Pulmonary artery endothelial cell (primary cell): ENCODE results near the gene NKX1-1. TPM values are rescaled to one million over a fixed set of nuclear protein-coding genes. Genes with fewer than 3 reads are reported as not detected.
"Not testable (repeated sequence)": the region's sequence is repeated elsewhere in the genome, so short reads cannot be mapped to it uniquely, and the experiment has no call there.

ENCODE experiments used
- DNase-seq: peaks from one replicate; pipeline ENCODE4 v3.0.0-alpha.2; 2011; ENCODE audit warnings: low read depth, low spot score
- total RNA-seq: library from RNA; depleted of rRNA; stranded (reverse); fragments of >200 nt; gene quantifications from 2 replicates; pipeline ENCODE4 v1.2.3, GENCODE V29; 2014

The NKX1-1 gene
- total RNA-seq, 1 donor from 2014 or later = not detected

- DNase-seq = no peak
Measured at GRCh38 chr4:1405636-1406393, 427 bp downstream of the NKX1-1 start.

GRCh38 chr4:1405254-1405635 is 997 bp downstream of the NKX1-1 start:
- no peak for DNase-seq

GRCh38 chr4:1404573-1405253 is 1.5 kb downstream of the NKX1-1 start:
- DNase-seq = no peak

DNA sequence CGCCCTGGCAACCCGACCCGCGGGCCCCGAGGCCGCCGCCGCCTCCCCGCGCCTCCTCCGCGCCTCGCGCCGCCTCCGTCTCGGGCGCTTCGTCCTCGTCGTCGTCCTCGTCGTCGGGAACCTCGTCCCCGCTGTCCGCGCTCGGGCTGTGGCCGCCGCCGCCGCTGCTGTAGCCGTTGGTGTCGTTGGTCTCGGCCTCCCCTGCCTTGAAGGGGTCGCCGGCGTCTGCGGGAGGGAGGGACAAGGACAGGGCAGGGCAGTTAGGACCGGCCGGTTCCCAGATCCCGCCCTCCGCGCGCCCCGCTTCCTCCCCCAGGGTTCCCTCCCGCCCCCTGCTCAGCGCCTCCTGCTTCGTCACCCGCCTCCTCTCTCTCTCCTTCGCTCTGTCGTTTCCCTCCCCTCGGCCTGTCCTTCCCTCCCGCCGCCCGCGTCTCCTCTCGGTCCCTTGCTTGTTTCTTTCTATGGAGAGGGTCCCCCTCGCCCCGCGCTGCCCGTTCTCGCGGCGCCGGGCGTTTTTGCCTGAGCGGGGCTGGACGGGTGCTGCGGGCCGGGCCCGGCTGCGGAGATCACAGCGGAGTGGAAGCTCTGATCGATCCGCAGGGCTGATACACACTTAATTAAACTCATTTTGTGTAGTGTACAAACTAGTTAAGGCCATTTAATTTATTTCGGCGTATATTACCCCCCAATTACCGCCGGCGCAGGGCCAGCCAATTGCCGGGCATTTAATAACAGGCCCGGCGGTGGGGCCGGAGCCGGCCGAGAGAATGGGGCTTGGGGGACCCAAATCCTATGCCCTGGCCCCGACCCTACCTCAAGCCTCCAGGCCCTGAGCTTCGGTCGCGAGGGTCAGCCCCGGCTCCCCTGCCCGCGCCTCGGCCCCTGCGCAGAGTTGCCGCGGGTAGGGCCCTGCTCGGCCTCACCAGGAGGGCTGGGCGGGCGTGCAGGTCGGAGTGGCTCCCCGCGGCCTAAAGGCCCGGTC is 2.4 kb downstream of the NKX1-1 start:
- no peak for DNase-seq

GRCh38 chr4:1403177-1403583 is 3.1 kb downstream of the NKX1-1 start:
- no peak for DNase-seq

DNA sequence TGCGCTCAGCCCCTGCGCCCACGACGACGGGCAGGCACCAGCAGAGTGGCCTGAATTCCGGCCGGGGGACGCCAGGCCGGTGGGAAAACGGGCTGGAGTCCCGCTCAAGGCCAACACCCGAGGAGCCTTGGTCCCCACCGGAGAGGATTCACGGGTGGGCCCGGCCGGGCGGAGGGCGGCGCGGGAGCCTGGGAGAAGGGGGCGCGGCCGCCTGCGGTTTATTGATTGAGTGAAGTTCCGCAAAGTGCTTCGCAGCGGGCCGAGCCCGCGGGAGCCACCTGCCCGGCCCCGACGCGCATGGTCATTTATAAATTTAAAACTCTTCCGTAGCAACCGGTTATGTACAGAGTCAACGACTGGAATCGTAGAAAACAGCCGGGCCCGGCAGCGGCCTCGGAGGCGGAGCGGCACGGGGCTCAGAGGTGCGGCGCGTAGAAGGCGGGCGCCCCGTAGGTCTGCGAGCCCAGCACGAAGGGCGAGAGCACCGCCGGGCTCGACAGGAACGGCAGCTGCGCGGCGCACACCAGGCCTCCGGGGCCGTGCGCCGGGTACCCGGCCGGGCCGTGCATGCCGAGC is 3.6 kb downstream of the NKX1-1 start:
- DNase-seq = no peak

DNA sequence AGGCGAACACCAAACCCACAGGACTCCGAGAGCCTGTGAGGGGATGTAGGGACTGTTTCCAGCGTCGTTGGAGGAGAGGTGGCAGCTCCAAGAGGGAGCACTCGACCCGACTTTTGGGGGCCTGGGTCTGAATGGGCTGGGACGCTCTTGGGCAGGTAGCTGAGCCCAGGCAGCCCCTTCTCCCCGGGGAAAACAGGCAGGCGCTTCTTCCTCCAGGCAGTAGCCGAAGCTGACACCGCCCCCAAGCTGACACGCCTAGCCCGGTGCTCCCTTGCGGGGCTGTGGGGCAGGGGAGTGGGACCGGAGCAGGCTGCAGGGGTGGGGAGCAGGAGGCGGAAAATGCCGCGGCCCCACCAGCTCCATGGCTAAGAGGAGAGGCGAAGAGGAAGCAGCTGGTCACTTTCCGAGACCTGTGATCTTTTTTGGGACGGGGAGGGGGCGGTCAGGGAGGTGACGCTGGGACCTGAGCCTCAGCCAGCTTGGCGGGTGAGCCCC is 4.2 kb downstream of the NKX1-1 start:
- no peak for DNase-seq

GRCh38 chr4:1401409-1402020 is 4.7 kb downstream of the NKX1-1 start:
- DNase-seq = no peak

DNA sequence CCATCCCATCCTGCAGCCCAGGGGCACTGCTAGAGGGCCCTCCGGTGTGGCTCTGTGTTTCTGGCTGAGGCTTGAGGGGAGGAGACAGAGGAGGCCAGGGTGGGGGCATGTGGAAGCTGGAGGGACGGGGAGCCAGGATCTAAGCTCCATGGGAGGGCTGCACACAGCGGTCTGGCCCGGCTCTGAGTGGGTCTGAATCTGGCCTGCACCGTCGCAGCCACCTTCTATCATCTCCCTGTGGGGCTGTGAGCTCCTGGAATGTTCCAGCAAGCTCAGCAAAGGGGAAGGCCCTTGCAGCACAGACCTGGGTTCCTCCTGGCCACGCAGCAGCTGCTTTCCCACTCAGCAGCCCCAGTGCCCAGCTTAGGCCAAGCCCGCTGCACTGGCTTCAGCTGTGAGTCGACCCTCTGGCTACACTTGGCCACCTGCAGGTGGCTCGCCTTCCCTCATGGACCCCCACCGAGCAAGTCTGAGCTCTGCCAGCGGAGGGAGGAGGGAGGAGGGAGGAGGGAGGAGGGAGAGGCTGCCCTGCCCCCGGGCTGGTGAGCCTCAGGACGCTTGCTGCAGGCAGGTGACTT is 5.3 kb downstream of the NKX1-1 start:
- no peak for DNase-seq

DNA sequence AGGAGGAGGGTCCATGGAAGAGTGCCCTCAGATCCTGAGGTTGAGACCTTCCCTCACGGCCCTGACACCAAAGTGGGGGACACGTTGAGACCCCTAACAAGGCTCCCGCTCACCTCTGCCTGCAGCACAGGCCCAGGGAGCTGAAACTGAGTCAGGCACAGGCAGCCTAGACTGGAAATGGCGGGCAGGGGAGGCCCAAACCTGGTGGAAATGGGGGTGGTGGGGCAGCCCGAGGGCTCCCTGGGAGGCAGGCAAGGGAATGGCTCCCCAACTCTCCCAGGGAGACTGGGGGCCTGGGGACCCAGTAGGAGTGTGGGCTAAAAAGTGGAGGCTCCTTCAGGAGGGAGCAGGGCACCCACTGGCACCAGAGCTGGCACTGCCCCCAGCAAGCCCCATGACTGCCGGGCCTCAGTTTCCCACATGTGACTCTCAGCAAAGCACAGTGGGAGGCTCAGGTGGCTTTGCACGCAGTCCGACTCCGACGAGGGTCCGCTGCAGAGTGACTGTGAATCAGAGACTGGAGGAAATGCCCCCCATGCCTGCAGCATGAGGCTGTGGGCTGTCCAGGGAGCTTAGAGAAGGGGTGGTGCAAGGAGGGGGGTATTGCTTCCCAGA is 5.9 kb downstream of the NKX1-1 start:
- DNase-seq = no peak

GRCh38 chr4:1399508-1400190 is 6.6 kb downstream of the NKX1-1 start:
- DNase-seq = no peak

GRCh38 chr4:1398681-1399507 is 7.3 kb downstream of the NKX1-1 start:
- DNase-seq = no peak

GRCh38 chr4:1396806-1397455 is 9.3 kb downstream of the NKX1-1 start:
- DNase-seq = no peak

- no peak for DNase-seq
Measured at GRCh38 chr4:1395941-1396805, 10.1 kb downstream of the NKX1-1 start.

DNA sequence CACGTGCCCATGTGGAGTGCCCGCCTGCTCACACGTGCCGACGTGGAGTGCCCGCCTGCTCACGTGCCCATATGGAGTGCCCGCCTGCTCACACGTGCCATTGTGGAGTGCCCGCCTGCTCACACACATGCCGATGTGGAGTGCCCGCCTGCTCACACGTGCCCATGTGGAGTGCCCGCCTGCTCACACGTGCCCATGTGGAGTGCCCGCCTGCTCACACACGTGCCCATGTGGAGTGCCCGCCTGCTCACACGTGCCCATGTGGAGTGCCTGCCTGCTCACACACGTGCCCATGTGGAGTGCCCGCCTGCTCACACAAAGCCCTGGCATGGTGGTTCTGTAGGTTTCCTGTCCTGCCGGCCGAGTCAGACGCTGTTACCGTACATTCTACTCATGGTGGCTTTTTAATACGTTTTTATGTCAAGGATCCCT is 10.8 kb downstream of the NKX1-1 start:
- DNase-seq = not testable (repeated sequence)

DNA sequence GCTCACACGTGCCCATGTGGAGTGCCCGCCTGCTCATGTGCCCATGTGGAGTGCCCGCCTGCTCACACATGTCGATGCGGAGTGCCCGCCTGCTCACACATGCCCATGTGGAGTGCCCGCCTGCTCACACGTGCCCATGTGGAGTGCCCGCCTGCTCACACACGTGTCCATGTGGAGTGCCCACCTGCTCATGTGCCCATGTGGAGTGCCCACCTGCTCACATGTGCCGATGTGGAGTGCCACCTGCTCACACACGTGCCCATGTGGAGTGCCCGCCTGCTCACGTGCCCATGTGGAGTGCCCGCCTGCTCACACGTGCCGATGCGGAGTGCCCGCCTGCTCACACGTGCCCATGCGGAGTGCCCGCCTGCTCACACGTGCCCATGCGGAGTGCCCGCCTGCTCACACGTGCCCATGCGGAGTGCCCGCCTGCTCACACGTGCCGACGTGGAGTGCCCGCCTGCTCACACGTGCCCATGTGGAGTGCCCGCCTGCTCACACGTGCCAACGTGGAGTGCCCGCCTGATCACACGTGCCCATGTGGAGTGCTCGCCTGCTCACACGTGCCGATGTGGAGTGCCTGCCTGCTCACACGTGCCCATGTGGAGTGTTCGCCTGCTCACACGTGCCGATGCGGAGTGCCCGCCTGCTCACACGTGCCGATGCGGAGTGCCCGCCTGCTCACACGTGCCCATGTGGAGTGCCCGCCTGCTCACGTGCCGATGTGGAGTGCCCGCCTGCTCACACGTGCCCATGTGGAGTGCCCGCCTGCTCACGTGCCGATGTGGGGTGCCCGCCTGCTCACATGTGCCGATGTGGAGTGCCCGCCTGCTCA is 11.5 kb downstream of the NKX1-1 start:
- DNase-seq = not testable (repeated sequence)
